Prostate gland (tissue), 2 donors: Measurements from ENCODE around the gene CCDC148. TPM values are rescaled to one million over a fixed set of nuclear protein-coding genes. Genes with fewer than 3 reads are reported as not detected.

Source experiments
- DNase-seq: peaks from one replicate; pipeline ENCODE4 v3.0.0-alpha.2; 2019; ENCODE audit warnings: low spot score
- H3K27ac ChIP-seq, 2 donors: fragments of 200-600 bp; sonication (generic); 2 replicates each; pipeline ENCODE4 v1.5.1; 2017 to 2019
- H3K27me3 ChIP-seq: fragments of 200-600 bp; sonication (generic); replicated peaks from 2 replicates; pipeline ENCODE4 v1.5.1; 2019; ENCODE audit not compliant: insufficient read depth
- H3K36me3 ChIP-seq, 2 donors: fragments of 200-600 bp; sonication (generic); 1 replicate in 1 of 2; 2 replicates in 1 of 2; pipeline versions ENCODE4 v1.5.1 to v1.8.1; 2017 to 2019
- H3K4me1 ChIP-seq: fragments of 200-600 bp; sonication (generic); replicated peaks from 2 replicates; pipeline ENCODE4 v1.5.1; 2019
- H3K4me3 ChIP-seq, 2 donors: fragments of 200-600 bp; sonication (generic); 2 replicates each; pipeline ENCODE4 v1.5.1; 2017 to 2019
- H3K9me3 ChIP-seq: fragments of 200-600 bp; sonication (generic); 2 replicates; pipeline ENCODE4 v1.5.1; 2017
- POLR2A ChIP-seq: fragments of 450-650 bp; IDR thresholded peaks from one replicate; pipeline ENCODE4 v1.6.1; 2016; ENCODE audit warnings: antibody characterized with exemption, mild to moderate bottlenecking
- POLR2AphosphoS5 ChIP-seq: sonication (generic); formaldehyde crosslinking; IDR thresholded peaks from one replicate; pipeline ENCODE4 v1.6.1; 2017; ENCODE audit warnings: antibody characterized with exemption
- WGBS: methylation state at CpG from one replicate; pipeline ENCODE4 v1.1.5; 2018; 5-methylcytosine and 5-hydroxymethylcytosine counted together
- intact Hi-C: fragments of 100-400 bp; cut with DNase I; formaldehyde crosslinking; loops from one replicate; pipeline ENCODE4 v1.14.2; 2022
- total RNA-seq, 2 donors: library from RNA; depleted of rRNA; stranded (reverse); fragments of >200 nt; gene quantifications; one replicate each; pipeline ENCODE4 v1.1.0, GENCODE V29; 2016
- TF ChIP-seq, protein P1 (sequence below), 4 experiments: fragments of 200-600 bp in 2 of 4; fragments of 450-650 bp in 2 of 4; sonication (generic) in 2 of 4; IDR thresholded peaks; 1 replicate in 3 of 4; 2 replicates in 1 of 4; pipeline ENCODE4 v1.5.1; 2016 to 2019; ENCODE audit warnings: antibody characterized with exemption in 4 of 4, mild to moderate bottlenecking in 2 of 4, moderate library complexity in 2 of 4

Gene CCDC148
- total RNA-seq, 2 donors from 2014 or later = 1.5 to 1.6 TPM

- no peaks in the 10 kb centered on the region for H3K4me1 ChIP-seq
- H3K27ac ChIP-seq = no peak overlapping the region
- DNase-seq = no peak
- TF ChIP-seq POLR2A (no peak), POLR2AphosphoS5 (no peak)
- TF ChIP-seq, protein P1, sequence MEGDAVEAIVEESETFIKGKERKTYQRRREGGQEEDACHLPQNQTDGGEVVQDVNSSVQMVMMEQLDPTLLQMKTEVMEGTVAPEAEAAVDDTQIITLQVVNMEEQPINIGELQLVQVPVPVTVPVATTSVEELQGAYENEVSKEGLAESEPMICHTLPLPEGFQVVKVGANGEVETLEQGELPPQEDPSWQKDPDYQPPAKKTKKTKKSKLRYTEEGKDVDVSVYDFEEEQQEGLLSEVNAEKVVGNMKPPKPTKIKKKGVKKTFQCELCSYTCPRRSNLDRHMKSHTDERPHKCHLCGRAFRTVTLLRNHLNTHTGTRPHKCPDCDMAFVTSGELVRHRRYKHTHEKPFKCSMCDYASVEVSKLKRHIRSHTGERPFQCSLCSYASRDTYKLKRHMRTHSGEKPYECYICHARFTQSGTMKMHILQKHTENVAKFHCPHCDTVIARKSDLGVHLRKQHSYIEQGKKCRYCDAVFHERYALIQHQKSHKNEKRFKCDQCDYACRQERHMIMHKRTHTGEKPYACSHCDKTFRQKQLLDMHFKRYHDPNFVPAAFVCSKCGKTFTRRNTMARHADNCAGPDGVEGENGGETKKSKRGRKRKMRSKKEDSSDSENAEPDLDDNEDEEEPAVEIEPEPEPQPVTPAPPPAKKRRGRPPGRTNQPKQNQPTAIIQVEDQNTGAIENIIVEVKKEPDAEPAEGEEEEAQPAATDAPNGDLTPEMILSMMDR (IDR thresholded peaks at IDR 0.05) = no peak
- no peaks in the 10 kb centered on the region for H3K36me3 ChIP-seq
- no peak overlapping the region for H3K4me3 ChIP-seq
- 47% methylated on average over 2 of the region's 2 CpGs for WGBS
- no peaks in the 10 kb centered on the region for H3K9me3 ChIP-seq
- intact Hi-C loops = no loop called here
- no peaks in the 10 kb centered on the region for H3K27me3 ChIP-seq
Measured at GRCh38 chr2:158172719-158173118, 283.8 kb downstream of the CCDC148 start.

- intact Hi-C loops = no loop called here
Measured at GRCh38 chr2:158154596-158154995, 302.0 kb downstream of the CCDC148 start.

DNA sequence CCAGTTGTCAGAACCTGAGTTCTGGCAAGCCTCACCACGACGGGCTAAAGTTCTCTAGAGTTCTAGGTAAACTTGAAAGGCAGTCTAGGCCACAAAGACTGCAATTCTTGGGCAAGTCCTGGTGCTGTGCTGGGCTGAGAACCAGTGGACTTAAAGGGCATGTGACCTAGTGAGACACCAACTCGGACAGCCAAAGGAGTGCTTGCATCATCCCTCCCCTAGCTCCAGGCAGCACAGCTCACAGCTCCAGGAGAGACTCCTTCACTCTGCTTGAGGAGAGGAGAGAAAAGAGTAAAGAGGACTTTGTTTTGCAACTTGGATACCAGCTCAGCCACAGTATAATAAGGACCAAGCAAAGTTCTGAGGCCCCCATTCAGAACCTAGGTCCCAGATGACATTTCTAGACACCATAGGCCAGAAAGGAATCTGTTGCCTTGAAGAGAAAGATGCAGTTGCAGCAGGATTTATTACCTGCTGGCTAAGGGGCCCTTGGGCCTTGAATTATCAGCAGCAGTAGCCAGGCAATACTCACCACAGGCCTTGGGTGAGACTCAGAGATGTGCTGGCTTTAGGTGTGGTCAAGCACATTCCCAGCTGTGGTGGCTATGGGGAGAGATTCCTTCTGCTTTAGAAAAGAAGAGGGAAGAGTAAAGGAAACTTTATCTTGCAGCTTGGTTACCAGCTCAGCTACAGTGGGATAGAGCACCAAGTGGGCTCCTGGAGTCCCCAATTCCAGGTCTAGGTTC is 303.1 kb downstream of the CCDC148 start:
- H3K27me3 ChIP-seq = no peaks in the 10 kb centered on the region
- H3K9me3 ChIP-seq = no peaks in the 10 kb centered on the region
- no peak overlapping the region for H3K27ac ChIP-seq
- WGBS = 71% methylated on average over 3 of the region's 3 CpGs
- no peaks in the 10 kb centered on the region for H3K36me3 ChIP-seq
- intact Hi-C loops = no loop called here
- H3K4me1 ChIP-seq = no peaks in the 10 kb centered on the region
- no peak overlapping the region for H3K4me3 ChIP-seq
- TF ChIP-seq, protein P1 (IDR thresholded peaks at IDR 0.05) = no peak
- no peak for DNase-seq

More at GRCh38 chr2:158154596-158154995, 302.0 kb downstream of the CCDC148 start:
- no peaks in the 10 kb centered on the region for H3K4me1 ChIP-seq
- H3K9me3 ChIP-seq = no peaks in the 10 kb centered on the region
- no peak overlapping the region for H3K27ac ChIP-seq
- DNase-seq = no peak
- H3K27me3 ChIP-seq = no peaks in the 10 kb centered on the region
- H3K36me3 ChIP-seq = no peaks in the 10 kb centered on the region
- H3K4me3 ChIP-seq = no peak overlapping the region
- TF ChIP-seq, protein P1 (IDR thresholded peaks at IDR 0.05) = no peak
- TF ChIP-seq POLR2AphosphoS5 (no peak), POLR2A (no peak)

DNA sequence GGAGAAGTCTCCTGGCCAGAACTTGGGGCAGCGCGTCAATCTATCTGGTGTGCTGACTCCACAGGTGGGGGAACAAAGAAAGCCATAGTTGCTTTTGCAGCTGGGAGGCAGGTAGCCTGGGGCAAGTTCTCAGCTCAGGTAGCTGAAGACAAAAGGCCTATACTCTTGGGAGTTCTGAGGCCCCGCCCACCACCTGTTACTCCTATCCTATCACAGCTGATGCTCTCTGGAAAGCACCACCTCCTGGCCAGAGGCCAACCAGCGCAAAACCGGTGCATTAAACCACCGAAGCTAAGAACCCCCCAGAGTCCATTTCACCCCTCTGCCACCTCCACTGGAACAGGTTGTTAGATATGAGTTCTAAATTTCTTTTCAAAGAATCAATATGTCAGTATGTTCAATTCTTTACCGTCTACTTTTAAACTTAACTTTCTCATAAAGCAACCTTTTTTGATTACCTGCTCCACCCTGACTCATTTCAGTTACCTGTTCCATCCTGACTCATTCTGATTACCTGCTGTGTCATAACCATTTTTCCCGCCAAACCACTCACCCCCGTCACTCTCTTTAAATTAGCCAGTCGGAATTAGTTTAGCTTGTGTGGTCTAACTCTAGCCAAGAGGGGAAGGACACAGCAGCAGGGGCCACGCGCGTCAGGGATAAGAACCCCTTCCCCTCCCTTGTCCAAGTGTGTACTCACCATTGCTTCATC is 311.5 kb downstream of the CCDC148 start:
- 96% methylated on average over 13 of the region's 13 CpGs for WGBS

More for the DNA sequence above, 311.5 kb downstream of the CCDC148 start:
- Histone ChIP-seq H3K27me3 (no peaks in the 10 kb centered on the region), H3K9me3 (no peaks in the 10 kb centered on the region), H3K27ac (no peak overlapping the region), H3K4me3 (no peak overlapping the region), H3K4me1 (no peaks in the 10 kb centered on the region), H3K36me3 (no peaks in the 10 kb centered on the region)
- no peak for DNase-seq
- TF ChIP-seq POLR2AphosphoS5 (no peak), POLR2A (no peak)
- TF ChIP-seq, protein P1 (IDR thresholded peaks at IDR 0.05) = no peak
- intact Hi-C loops = no loop called here
